Lower lobe of right lung (tissue), 2 donors: ENCODE measurements around the gene UBASH3B. TPM values are rescaled to one million over a fixed set of nuclear protein-coding genes. Genes with fewer than 3 reads are reported as not detected.
A peak's percentile ranks its signal among the peaks of the same experiment; 100 is the strongest.

Source experiments
- ATAC-seq, 2 donors: fragments of 200-7000 bp; cut with Tn5 transposase; one replicate each; pipeline ENCODE4 v1.9.1; 2020 to 2022; ENCODE audit warnings: mild to moderate bottlenecking in 2 of 2, moderate library complexity in 2 of 2
- DNase-seq: peaks from one replicate; pipeline ENCODE4 v3.0.0-alpha.2; 2020
- H3K27ac ChIP-seq: fragments of 200-600 bp; one replicate; pipeline ENCODE4 v1.8.0; 2022
- H3K27me3 ChIP-seq: fragments of 200-600 bp; one replicate; pipeline ENCODE4 v1.8.0; 2022; ENCODE audit warnings: low read depth
- H3K36me3 ChIP-seq: fragments of 200-600 bp; one replicate; pipeline ENCODE4 v1.8.0; 2022; ENCODE audit warnings: mild to moderate bottlenecking
- H3K4me1 ChIP-seq: fragments of 200-600 bp; one replicate; pipeline ENCODE4 v1.8.0; 2022
- H3K4me3 ChIP-seq: fragments of 200-600 bp; one replicate; pipeline ENCODE4 v1.8.0; 2022; ENCODE audit warnings: mild to moderate bottlenecking
- H3K9me3 ChIP-seq: fragments of 200-600 bp; one replicate; pipeline ENCODE4 v1.8.0; 2022
- CTCF ChIP-seq: fragments of 200-600 bp; IDR thresholded peaks from one replicate; pipeline ENCODE4 v1.8.0; 2022; ENCODE audit warnings: antibody characterized with exemption, mild to moderate bottlenecking
- intact Hi-C: fragments of 100-400 bp; cut with DNase I; formaldehyde crosslinking; loops from one replicate; pipeline ENCODE4 v1.11.0; 2022
- total RNA-seq: library from RNA; stranded (reverse); fragmentation: NEBNext Ultra II Directional; extraction: Animal tissue kit (Norgen Biotek cat#: 25700); gene quantifications from one replicate; pipeline ENCODE4 v1.2.1, GENCODE V29; 2021
- donor health status: DM: no; HTN: yes; CAD: no; lungs with severe emphysema.

Gene UBASH3B
- total RNA-seq, 1 donor from 2014 or later, result 64.7 TPM

DNA sequence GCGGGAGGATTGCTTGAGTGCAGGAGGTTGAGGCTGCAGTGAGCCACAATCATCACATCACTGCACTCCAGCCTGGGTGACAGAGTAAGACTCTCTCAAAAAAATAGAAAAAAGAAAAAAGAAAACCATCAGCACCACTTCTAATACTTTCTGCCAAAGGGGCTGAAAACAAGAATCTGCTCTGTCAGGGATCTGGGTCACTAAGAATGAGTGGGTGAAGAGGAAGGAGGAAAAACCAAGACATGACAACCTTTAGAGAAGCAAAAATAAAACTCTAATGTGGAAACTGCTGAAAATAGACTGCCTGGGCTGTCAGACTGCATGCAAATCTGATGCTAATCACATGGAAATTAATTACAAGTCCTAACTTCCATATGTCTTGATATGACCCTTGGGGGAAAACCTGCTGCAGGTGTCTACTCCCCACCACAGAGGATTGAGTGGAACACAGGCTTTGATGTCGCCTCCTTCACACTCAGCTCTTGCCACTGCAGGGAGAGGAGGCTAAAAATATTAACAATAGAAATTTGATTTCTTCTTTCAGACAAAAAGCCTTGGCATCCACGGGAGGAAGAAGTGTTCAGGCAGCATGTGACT, 120.3 kb downstream of the UBASH3B start:
- Histone ChIP-seq H3K4me1 (peaks cover 15% of the 10 kb centered on the region), H3K9me3 (no peaks in the 10 kb centered on the region), H3K27me3 (no peaks in the 10 kb centered on the region), H3K4me3 (no peak overlapping the region), H3K27ac (no peak overlapping the region), H3K36me3 (no peaks in the 10 kb centered on the region)
- DNase-seq (no peak), ATAC-seq (no peak)
- no peak for TF ChIP-seq CTCF
- intact Hi-C loops, result no loop called here

GRCh38 chr11:122776546-122776945, 121.0 kb downstream of the UBASH3B start:
- TF ChIP-seq CTCF, result no peak
- DNase-seq, result no peak
- Histone ChIP-seq H3K4me3 (no peak overlapping the region), H3K4me1 (peaks cover 23% of the 10 kb centered on the region), H3K27ac (no peak overlapping the region), H3K9me3 (no peaks in the 10 kb centered on the region), H3K27me3 (no peaks in the 10 kb centered on the region), H3K36me3 (no peaks in the 10 kb centered on the region)
- ATAC-seq, result no peak
- intact Hi-C loops, result no loop called here

DNA sequence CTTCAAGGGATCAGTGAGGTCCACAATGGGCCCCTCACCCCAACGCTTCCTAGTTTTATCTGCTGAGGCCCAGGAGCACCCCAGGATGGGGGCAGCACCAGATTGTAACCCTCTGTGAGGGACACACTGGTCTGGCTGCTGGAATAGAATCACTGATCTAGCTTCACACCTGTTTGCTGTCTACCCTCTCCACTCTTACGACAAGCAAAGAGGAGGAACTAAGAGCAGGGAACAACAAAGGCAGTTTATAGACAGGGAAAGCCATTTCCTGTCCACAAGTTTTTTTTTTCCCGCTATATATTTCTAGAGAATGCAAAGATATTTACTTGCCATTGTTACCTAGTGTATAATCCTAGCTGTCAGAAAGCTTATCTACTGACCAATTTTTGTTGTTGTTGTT, 121.8 kb downstream of the UBASH3B start:
- Histone ChIP-seq H3K4me3 (no peak overlapping the region), H3K9me3 (no peaks in the 10 kb centered on the region), H3K27ac (no peak overlapping the region), H3K27me3 (no peaks in the 10 kb centered on the region), H3K4me1 (peaks cover 24% of the 10 kb centered on the region), H3K36me3 (no peaks in the 10 kb centered on the region)
- DNase-seq (no peak), ATAC-seq (no peak)
- TF ChIP-seq CTCF, result no peak
- intact Hi-C loops, result no loop called here

DNA sequence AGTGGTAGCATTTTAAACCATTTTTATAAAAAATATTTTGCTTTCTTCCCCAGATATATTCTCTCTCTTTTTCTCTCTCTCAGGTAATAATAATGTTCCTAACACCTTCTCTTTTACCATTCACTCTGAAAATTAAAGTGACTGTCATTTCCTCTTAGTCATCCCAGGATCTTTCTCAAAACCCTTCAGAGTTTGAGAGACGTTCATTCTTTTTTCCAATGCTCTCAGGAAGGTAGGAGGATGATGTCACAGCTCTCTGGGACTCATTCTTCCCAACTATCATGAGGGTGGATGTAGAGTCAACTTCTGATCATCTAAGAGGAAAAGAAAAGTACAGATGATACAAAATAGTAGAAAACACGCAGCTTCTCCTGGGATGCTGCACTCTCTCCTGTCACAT, 122.6 kb downstream of the UBASH3B start:
- no peaks in the 10 kb centered on the region for H3K9me3 ChIP-seq
- H3K27ac ChIP-seq, result no peak overlapping the region
- H3K4me3 ChIP-seq, result no peak overlapping the region
- H3K27me3 ChIP-seq, result no peaks in the 10 kb centered on the region
- ATAC-seq, result no peak
- H3K36me3 ChIP-seq, result peaks cover 6% of the 10 kb centered on the region
- peaks cover 24% of the 10 kb centered on the region for H3K4me1 ChIP-seq
- no peak for DNase-seq
- intact Hi-C loops, result no loop called here
- no peak for TF ChIP-seq CTCF

DNA sequence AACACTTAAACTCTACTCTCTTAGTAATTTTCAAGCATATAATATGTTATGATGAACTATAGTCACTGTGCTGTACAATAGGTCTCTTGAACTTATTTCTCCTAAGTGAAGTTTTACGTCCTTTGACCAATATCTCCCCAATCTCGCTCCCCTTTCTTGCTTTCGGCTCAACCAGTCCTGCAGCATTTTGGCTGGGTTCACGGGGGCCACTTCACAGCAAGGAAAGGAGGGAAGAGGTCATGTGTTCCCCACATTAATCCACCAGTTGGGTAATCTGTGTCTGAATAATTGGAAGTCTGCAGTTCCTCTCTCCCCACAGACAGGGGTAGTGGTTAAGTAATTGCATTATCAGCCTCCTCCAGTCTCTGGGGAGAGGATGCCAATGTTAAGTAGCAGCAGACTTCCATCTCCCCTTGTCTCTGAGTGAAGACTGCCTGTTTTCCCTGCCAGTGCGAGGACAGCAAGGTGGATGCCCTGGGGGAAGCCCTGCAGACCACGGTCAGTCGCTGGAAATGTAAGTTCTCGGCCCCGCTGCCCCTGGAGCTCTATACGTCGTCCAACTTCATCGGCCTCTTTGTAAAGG, 123.6 kb downstream of the UBASH3B start:
- Histone ChIP-seq H3K27me3 (no peaks in the 10 kb centered on the region), H3K4me3 (peak overlapping the region; percentile 37), H3K36me3 (peaks cover 7% of the 10 kb centered on the region), H3K4me1 (peaks cover 24% of the 10 kb centered on the region), H3K27ac (peak overlapping the region; percentile 5), H3K9me3 (no peaks in the 10 kb centered on the region)
- ATAC-seq, result peak; percentile 32 to 34
- no peak for TF ChIP-seq CTCF
- no peak for DNase-seq
- intact Hi-C loops, result no loop called here
